Keratinocyte (primary cell): Measurements from ENCODE around the gene INPP5A. TPM values are rescaled to one million over a fixed set of nuclear protein-coding genes. Genes with fewer than 3 reads are reported as not detected.

Source experiments
- DNase-seq: peaks from one replicate; pipeline ENCODE4 v3.0.0-alpha.2; 2011; ENCODE audit warnings: low read depth, missing footprints, low spot score
- FAIRE-seq: peaks from 2 replicates; lab custom pipeline; 2011; peaks lifted over from hg19 to GRCh38; lab: Jason Lieb, UNC
- H2AFZ ChIP-seq: 2 replicates; pipeline ENCODE4 v1.6.0; 2012; ENCODE audit warnings: low read length, control low read depth, inconsistent platforms; ENCODE audit not compliant: control insufficient read depth
- H3K27ac ChIP-seq: 2 replicates; pipeline ENCODE4 v1.5.1; 2011; ENCODE audit warnings: low read length; ENCODE audit not compliant: control insufficient read depth, insufficient read depth
- H3K27me3 ChIP-seq: 3 replicates; pipeline ENCODE4 v1.6.0; 2011; ENCODE audit warnings: low read length; ENCODE audit not compliant: control insufficient read depth, insufficient read depth; ENCODE audit errors: extremely low read depth
- H3K36me3 ChIP-seq, 2 experiments: 2 replicates in 1 of 2; 3 replicates in 1 of 2; pipeline ENCODE4 v1.5.1; 2011; ENCODE audit warnings: low read length in 2 of 2, mild to moderate bottlenecking in 1 of 2; ENCODE audit not compliant: control insufficient read depth in 2 of 2, insufficient read depth in 2 of 2; ENCODE audit errors: extremely low read depth in 1 of 2
- H3K4me1 ChIP-seq: 3 replicates; pipeline ENCODE4 v1.5.1; 2011; ENCODE audit warnings: low read length; ENCODE audit not compliant: control insufficient read depth, insufficient read depth; ENCODE audit errors: extremely low read depth
- H3K4me2 ChIP-seq: 3 replicates; pipeline ENCODE4 v1.6.0; 2011; ENCODE audit warnings: low read depth, low read length; ENCODE audit not compliant: control insufficient read depth, insufficient read depth; ENCODE audit errors: extremely low read depth
- H3K4me3 ChIP-seq, 3 experiments: fragments of 200-600 bp in 1 of 3; sonication (generic) in 1 of 3; 2 replicates in 2 of 3; 3 replicates in 1 of 3; pipeline ENCODE4 v1.5.1; 2011 to 2016; ENCODE audit warnings: low read length in 3 of 3, mild to moderate bottlenecking in 3 of 3, control low read depth in 2 of 3, inconsistent platforms in 1 of 3, low read depth in 1 of 3, mixed read lengths in 1 of 3, mixed run types in 1 of 3, moderate library complexity in 1 of 3; ENCODE audit not compliant: control insufficient read depth in 2 of 3, insufficient read depth in 2 of 3; ENCODE audit errors: extremely low read depth in 1 of 3
- H3K79me2 ChIP-seq: 2 replicates; pipeline ENCODE4 v1.6.0; 2012; ENCODE audit warnings: low read length; ENCODE audit not compliant: control insufficient read depth, insufficient read depth
- H3K9ac ChIP-seq: 3 replicates; pipeline ENCODE4 v1.6.0; 2011; ENCODE audit warnings: low read length; ENCODE audit not compliant: control insufficient read depth, insufficient read depth; ENCODE audit errors: extremely low read depth
- H3K9me1 ChIP-seq: 3 replicates; pipeline ENCODE4 v1.6.0; 2011; ENCODE audit warnings: low read length; ENCODE audit not compliant: control insufficient read depth, insufficient read depth; ENCODE audit errors: extremely low read depth
- H3K9me3 ChIP-seq: 2 replicates; pipeline ENCODE4 v1.5.1; 2012; ENCODE audit warnings: low read depth, low read length; ENCODE audit not compliant: control insufficient read depth
- H4K20me1 ChIP-seq: 3 replicates; pipeline ENCODE4 v1.6.0; 2011; ENCODE audit warnings: low read length; ENCODE audit not compliant: control insufficient read depth, insufficient read depth; ENCODE audit errors: extremely low read depth
- CTCF ChIP-seq, 3 experiments: IDR thresholded peaks in 1 of 3; conservative IDR thresholded peaks in 1 of 3; optimal IDR thresholded peaks in 1 of 3; 2 replicates in 2 of 3; 3 replicates in 1 of 3; pipeline versions ENCODE3 to v1.5.1; 2011; ENCODE audit warnings: low read length in 3 of 3, mild to moderate bottlenecking in 3 of 3, moderate library complexity in 2 of 3, control low read depth in 1 of 3, inconsistent platforms in 1 of 3; ENCODE audit not compliant: insufficient read depth in 2 of 3; ENCODE audit errors: extremely low read depth in 1 of 3
- EZH2 ChIP-seq: IDR thresholded peaks from one replicate; pipeline ENCODE4 v1.6.1; 2012; ENCODE audit warnings: inconsistent platforms, mild to moderate bottlenecking, low read length, moderate library complexity
- dilution Hi-C: fragments of 300-500 bp; cut with MboI; formaldehyde crosslinking; loops from one replicate; pipeline ENCODE4 v1.7.0; 2020; ENCODE audit warnings: low sequenced_read_pairs; ENCODE audit not compliant: extremely low pct_ligation_motif_present
- polyA plus RNA-seq, 5 experiments: library from polyadenylated mRNA; depleted of rRNA in 3 of 5; stranded (reverse) in 3 of 5; stranded (forward) in 1 of 5; unstranded in 1 of 5; fragments of >200 nt; gene quantifications; 1 replicate in 1 of 5; 2 replicates in 3 of 5; 3 replicates in 1 of 5; pipeline versions ENCODE4 v1.2.1 to v1.2.3, GENCODE V29; 2011 to 2012; ENCODE audit warnings: missing spikeins in 2 of 5, low read depth in 1 of 5, low replicate concordance in 1 of 5

The INPP5A gene
- polyA plus RNA-seq, 1 donor (not counting 4 experiments of a cell fraction or from before 2014, with no cell fraction given): 11.2 TPM

DNA sequence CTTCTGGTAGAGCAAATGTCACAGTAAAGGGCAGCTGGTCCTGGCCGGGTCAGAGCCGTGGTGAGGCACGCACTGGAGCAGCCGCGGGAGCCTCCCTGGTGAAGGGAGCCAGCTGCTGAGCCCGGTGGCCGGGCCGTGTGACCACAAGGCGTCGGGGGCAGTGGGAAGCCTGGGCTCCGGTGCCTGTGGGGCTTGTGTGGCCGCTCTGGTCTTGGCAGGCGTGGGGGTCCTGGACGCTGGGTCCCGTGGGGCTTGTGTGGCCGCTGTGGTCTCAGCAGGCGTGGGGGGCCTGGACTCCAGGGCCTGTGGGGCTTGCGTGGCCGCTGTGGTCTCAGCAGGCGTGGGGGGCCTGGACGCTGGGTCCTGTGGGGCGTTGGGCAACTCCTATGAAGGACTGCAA lies 191.2 kb downstream of the INPP5A start:
- no peak for FAIRE-seq
- Histone ChIP-seq H3K27me3 (no peaks in the 10 kb centered on the region), H3K9ac (no peak overlapping the region), H3K27ac (no peak overlapping the region), H3K4me1 (no peaks in the 10 kb centered on the region), H3K9me3 (no peaks in the 10 kb centered on the region), H3K4me2 (no peak overlapping the region), H3K4me3 (no peak overlapping the region), H2AFZ (no peak overlapping the region), H3K9me1 (no peaks in the 10 kb centered on the region), H3K79me2 (no peaks in the 10 kb centered on the region), H3K36me3 (no peaks in the 10 kb centered on the region), H4K20me1 (no peaks in the 10 kb centered on the region)
- TF ChIP-seq CTCF (optimal IDR thresholded peaks at IDR 0.05 in 1 of 3, IDR thresholded peaks at IDR 0.05 in 1 of 3, conservative IDR thresholded peaks at IDR 0.05 in 1 of 3; ENCODE audit: extremely low read depth in 1 of 3, insufficient read depth in 2 of 3, low read length in 3 of 3) (no peak), EZH2 (no peak)
- dilution Hi-C loops: no loop called here
- no peak for DNase-seq

DNA sequence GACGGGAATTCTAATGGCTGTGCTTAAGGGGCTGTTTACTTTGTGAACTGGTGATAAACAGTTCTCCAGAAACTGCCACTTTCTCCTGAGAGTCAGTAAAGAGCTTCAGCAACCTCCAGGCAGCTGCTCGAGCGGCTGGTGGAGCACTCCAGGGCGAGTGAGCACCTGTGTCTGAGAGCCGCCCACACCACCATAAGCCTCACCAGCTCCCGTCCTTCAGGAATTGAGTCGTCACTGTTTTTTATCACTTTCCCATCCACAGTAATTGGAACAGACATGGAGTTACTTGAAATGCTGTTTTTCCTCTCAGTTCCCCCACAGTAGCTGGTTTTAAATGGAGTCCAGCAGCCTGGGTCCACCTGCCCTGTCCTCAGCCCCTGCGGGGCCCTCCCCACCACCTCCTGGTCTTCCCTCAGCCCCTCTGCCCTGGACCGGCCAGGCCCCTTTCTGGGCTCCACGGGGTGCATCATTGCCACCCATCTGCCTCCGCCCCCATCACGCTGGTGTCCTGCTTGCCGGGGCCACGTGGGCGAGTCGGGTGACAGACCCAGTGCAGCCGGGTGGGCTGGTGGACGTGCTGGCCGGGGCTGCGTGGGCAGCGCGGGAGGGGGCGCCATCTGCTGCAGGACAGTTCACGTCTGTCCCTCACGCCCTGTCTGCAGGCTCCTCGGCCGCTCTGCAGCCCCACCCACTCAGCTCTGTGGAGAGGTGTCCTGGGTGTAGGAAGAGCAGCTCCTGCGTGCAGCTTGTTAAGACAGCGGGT lies 192.4 kb downstream of the INPP5A start:
- dilution Hi-C loops: no loop called here

More for the DNA sequence above, 192.4 kb downstream of the INPP5A start:
- Histone ChIP-seq H3K27ac (no peak overlapping the region), H3K36me3 (no peaks in the 10 kb centered on the region), H3K27me3 (no peaks in the 10 kb centered on the region), H3K4me2 (no peak overlapping the region), H2AFZ (no peak overlapping the region), H3K9ac (no peak overlapping the region), H3K4me3 (no peak overlapping the region), H3K4me1 (no peaks in the 10 kb centered on the region), H4K20me1 (no peaks in the 10 kb centered on the region), H3K9me1 (no peaks in the 10 kb centered on the region), H3K79me2 (no peaks in the 10 kb centered on the region), H3K9me3 (no peaks in the 10 kb centered on the region)
- FAIRE-seq (no peak), DNase-seq (no peak)
- TF ChIP-seq EZH2: no peak
- TF ChIP-seq CTCF (optimal IDR thresholded peaks at IDR 0.05 in 1 of 3, IDR thresholded peaks at IDR 0.05 in 1 of 3, conservative IDR thresholded peaks at IDR 0.05 in 1 of 3; ENCODE audit: extremely low read depth in 1 of 3, insufficient read depth in 2 of 3, low read length in 3 of 3): no peak
